ENCODE results near the gene COPZ1. TPM values are rescaled to one million over a fixed set of nuclear protein-coding genes. Genes with fewer than 3 reads are reported as not detected.

The COPZ1 gene
- total and polyA plus RNA-seq, 9 of the 15 experiments (the other 6 are each of a cell fraction or from before 2014, with no cell fraction given), result 137 to 487 (median 233) TPM

DNA sequence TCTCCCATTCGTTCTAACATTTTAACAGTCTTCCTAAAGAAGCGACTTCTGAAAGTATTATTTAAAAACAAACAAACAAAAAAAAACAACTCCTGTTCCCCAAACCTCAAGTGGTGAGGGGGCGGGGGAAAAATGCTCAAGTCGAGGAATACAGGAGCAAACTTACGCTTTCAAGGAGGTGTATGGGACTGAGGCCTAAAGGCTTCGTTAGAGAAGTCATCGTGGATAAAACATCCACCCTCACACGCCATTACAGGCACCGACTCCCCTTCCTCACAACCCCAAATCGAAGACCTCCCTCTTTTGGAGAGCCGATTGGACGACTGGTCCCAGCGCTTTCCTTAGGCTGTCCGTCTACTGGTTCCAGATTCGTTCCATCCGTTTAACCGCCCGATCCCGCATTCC, 45.7 kb upstream of the COPZ1 start (continued):
- TF ChIP-seq, protein P1, sequence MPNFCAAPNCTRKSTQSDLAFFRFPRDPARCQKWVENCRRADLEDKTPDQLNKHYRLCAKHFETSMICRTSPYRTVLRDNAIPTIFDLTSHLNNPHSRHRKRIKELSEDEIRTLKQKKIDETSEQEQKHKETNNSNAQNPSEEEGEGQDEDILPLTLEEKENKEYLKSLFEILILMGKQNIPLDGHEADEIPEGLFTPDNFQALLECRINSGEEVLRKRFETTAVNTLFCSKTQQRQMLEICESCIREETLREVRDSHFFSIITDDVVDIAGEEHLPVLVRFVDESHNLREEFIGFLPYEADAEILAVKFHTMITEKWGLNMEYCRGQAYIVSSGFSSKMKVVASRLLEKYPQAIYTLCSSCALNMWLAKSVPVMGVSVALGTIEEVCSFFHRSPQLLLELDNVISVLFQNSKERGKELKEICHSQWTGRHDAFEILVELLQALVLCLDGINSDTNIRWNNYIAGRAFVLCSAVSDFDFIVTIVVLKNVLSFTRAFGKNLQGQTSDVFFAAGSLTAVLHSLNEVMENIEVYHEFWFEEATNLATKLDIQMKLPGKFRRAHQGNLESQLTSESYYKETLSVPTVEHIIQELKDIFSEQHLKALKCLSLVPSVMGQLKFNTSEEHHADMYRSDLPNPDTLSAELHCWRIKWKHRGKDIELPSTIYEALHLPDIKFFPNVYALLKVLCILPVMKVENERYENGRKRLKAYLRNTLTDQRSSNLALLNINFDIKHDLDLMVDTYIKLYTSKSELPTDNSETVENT (CRISPR knock-in tag; IDR thresholded peaks at IDR 0.05), result peak; percentile 70; the same call in 1 of the 2 replicates
- TF ChIP-seq ZNF830 (CRISPR knock-in tag; IDR thresholded peaks at IDR 0.05), result 0 out of 2 replicates have a peak, but pooled peaks have one; percentile 46
- no peak for TF ChIP-seq NR3C1 (CRISPR knock-in tag; IDR thresholded peaks at IDR 0.05)
- TF ChIP-seq, protein P2, sequence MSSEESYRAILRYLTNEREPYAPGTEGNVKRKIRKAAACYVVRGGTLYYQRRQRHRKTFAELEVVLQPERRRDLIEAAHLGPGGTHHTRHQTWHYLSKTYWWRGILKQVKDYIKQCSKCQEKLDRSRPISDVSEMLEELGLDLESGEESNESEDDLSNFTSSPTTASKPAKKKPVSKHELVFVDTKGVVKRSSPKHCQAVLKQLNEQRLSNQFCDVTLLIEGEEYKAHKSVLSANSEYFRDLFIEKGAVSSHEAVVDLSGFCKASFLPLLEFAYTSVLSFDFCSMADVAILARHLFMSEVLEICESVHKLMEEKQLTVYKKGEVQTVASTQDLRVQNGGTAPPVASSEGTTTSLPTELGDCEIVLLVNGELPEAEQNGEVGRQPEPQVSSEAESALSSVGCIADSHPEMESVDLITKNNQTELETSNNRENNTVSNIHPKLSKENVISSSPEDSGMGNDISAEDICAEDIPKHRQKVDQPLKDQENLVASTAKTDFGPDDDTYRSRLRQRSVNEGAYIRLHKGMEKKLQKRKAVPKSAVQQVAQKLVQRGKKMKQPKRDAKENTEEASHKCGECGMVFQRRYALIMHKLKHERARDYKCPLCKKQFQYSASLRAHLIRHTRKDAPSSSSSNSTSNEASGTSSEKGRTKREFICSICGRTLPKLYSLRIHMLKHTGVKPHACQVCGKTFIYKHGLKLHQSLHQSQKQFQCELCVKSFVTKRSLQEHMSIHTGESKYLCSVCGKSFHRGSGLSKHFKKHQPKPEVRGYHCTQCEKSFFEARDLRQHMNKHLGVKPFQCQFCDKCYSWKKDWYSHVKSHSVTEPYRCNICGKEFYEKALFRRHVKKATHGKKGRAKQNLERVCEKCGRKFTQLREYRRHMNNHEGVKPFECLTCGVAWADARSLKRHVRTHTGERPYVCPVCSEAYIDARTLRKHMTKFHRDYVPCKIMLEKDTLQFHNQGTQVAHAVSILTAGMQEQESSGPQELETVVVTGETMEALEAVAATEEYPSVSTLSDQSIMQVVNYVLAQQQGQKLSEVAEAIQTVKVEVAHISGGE (CRISPR knock-in tag; IDR thresholded peaks at IDR 0.05), result 0 out of 6 replicates have a peak, but pooled peaks of 1 of the 3 experiments have one; percentile 2
- TF ChIP-seq, protein P3, sequence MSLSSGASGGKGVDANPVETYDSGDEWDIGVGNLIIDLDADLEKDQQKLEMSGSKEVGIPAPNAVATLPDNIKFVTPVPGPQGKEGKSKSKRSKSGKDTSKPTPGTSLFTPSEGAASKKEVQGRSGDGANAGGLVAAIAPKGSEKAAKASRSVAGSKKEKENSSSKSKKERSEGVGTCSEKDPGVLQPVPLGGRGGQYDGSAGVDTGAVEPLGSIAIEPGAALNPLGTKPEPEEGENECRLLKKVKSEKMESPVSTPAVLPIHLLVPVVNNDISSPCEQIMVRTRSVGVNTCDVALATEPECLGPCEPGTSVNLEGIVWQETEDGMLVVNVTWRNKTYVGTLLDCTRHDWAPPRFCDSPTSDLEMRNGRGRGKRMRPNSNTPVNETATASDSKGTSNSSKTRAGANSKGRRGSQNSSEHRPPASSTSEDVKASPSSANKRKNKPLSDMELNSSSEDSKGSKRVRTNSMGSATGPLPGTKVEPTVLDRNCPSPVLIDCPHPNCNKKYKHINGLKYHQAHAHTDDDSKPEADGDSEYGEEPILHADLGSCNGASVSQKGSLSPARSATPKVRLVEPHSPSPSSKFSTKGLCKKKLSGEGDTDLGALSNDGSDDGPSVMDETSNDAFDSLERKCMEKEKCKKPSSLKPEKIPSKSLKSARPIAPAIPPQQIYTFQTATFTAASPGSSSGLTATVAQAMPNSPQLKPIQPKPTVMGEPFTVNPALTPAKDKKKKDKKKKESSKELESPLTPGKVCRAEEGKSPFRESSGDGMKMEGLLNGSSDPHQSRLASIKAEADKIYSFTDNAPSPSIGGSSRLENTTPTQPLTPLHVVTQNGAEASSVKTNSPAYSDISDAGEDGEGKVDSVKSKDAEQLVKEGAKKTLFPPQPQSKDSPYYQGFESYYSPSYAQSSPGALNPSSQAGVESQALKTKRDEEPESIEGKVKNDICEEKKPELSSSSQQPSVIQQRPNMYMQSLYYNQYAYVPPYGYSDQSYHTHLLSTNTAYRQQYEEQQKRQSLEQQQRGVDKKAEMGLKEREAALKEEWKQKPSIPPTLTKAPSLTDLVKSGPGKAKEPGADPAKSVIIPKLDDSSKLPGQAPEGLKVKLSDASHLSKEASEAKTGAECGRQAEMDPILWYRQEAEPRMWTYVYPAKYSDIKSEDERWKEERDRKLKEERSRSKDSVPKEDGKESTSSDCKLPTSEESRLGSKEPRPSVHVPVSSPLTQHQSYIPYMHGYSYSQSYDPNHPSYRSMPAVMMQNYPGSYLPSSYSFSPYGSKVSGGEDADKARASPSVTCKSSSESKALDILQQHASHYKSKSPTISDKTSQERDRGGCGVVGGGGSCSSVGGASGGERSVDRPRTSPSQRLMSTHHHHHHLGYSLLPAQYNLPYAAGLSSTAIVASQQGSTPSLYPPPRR (CRISPR knock-in tag; IDR thresholded peaks at IDR 0.05; ENCODE audit: borderline replicate concordance), result no peak
- TF ChIP-seq NFRKB (IDR thresholded peaks at IDR 0.05; ENCODE audit: low read depth), result 0 out of 2 replicates have a peak, but pooled peaks have one; percentile 85
- TF ChIP-seq MYC (IDR thresholded peaks at IDR 0.05; ENCODE audit: low read depth, low read length), result no peak
- TF ChIP-seq MYC (CRISPR knock-in tag; IDR thresholded peaks at IDR 0.05; ENCODE audit: borderline replicate concordance, low read depth), result no peak
- peak; percentile 54 for TF ChIP-seq POLR2B (IDR thresholded peaks at IDR 0.05; ENCODE audit: low read depth, partially characterized antibody)
- peak; percentile 73; the same call in 1 of the 2 replicates for TF ChIP-seq GTF2E2 (tag; IDR thresholded peaks at IDR 0.05)
- no peak for TF ChIP-seq RCOR1 (IDR thresholded peaks at IDR 0.05; ENCODE audit: borderline replicate concordance in 1 of 2, low read depth in 2 of 2, low read length in 2 of 2)
- 0 out of 2 replicates have a peak, but pooled peaks have one; percentile 26 for TF ChIP-seq KAT7 (CRISPR knock-in tag; IDR thresholded peaks at IDR 0.05; ENCODE audit: borderline replicate concordance)
- peak; percentile 37; the same call in 1 of the 2 replicates for TF ChIP-seq NFATC3 (IDR thresholded peaks at IDR 0.05)
- TF ChIP-seq, protein P4, sequence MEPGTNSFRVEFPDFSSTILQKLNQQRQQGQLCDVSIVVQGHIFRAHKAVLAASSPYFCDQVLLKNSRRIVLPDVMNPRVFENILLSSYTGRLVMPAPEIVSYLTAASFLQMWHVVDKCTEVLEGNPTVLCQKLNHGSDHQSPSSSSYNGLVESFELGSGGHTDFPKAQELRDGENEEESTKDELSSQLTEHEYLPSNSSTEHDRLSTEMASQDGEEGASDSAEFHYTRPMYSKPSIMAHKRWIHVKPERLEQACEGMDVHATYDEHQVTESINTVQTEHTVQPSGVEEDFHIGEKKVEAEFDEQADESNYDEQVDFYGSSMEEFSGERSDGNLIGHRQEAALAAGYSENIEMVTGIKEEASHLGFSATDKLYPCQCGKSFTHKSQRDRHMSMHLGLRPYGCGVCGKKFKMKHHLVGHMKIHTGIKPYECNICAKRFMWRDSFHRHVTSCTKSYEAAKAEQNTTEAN (CRISPR knock-in tag; IDR thresholded peaks at IDR 0.05), result no peak
- peak; percentile 81 for TF ChIP-seq CHD1 (IDR thresholded peaks at IDR 0.05; ENCODE audit: low read length)
- TF ChIP-seq FOXP1 (CRISPR knock-in tag; IDR thresholded peaks at IDR 0.05), result 0 out of 2 replicates have a peak, but pooled peaks have one; percentile 70
